HepG2 (cell line): Measurements from ENCODE around the gene BCL2L1. TPM values are rescaled to one million over a fixed set of nuclear protein-coding genes. Genes with fewer than 3 reads are reported as not detected.
A peak's percentile ranks its signal among the peaks of the same experiment; 100 is the strongest.

ENCODE experiments used
- FOXA3 ChIP-seq: IDR thresholded peaks from 2 replicates; pipeline ENCODE4 v1.6.1; 2016; ENCODE audit warnings: missing genetic modification reagents, missing compliant biosample characterization
- GFI1 ChIP-seq: sonication (generic); formaldehyde crosslinking; IDR thresholded peaks from 2 replicates; pipeline ENCODE4 v1.5.0; 2020; ENCODE audit warnings: missing genetic modification reagents, mild to moderate bottlenecking, borderline replicate concordance
- HMGXB3 ChIP-seq: sonication (generic); formaldehyde crosslinking; IDR thresholded peaks from 2 replicates; pipeline ENCODE4 v1.4.0; 2020; ENCODE audit warnings: missing genetic modification reagents, borderline replicate concordance
- NFIB ChIP-seq: sonication (generic); formaldehyde crosslinking; IDR thresholded peaks from 2 replicates; pipeline ENCODE4 v1.9.0; 2021; ENCODE audit warnings: missing genetic modification reagents, mild to moderate bottlenecking, borderline replicate concordance
- NRL ChIP-seq: sonication (generic); formaldehyde crosslinking; IDR thresholded peaks from 2 replicates; pipeline ENCODE4 v1.5.0; 2020; ENCODE audit warnings: missing genetic modification reagents, mild to moderate bottlenecking, moderate library complexity, borderline replicate concordance
- RELA ChIP-seq: sonication (generic); formaldehyde crosslinking; IDR thresholded peaks from 2 replicates; pipeline ENCODE4 v1.4.0; 2020; ENCODE audit warnings: missing genetic modification reagents
- RFX1 ChIP-seq: fragments of 450-650 bp; IDR thresholded peaks from 2 replicates; pipeline ENCODE4 v1.6.1; 2017
- RORA ChIP-seq: sonication (generic); formaldehyde crosslinking; IDR thresholded peaks from 2 replicates; pipeline ENCODE4 v1.5.0; 2020; ENCODE audit warnings: mild to moderate bottlenecking, missing genetic modification reagents, moderate library complexity
- ZBTB43 ChIP-seq: sonication (generic); formaldehyde crosslinking; conservative IDR thresholded peaks from 2 replicates; pipeline ENCODE4 v1.4.0; 2020; ENCODE audit warnings: missing genetic modification reagents
- ZGPAT ChIP-seq: IDR thresholded peaks from 2 replicates; pipeline ENCODE4 v1.6.1; 2016; ENCODE audit warnings: mild to moderate bottlenecking
- ZMYM4 ChIP-seq: sonication (generic); formaldehyde crosslinking; IDR thresholded peaks from 2 replicates; pipeline ENCODE4 v1.8.1; 2023; ENCODE audit warnings: mild to moderate bottlenecking, missing genetic modification reagents
- ZNF235 ChIP-seq: sonication (generic); formaldehyde crosslinking; IDR thresholded peaks from 2 replicates; pipeline ENCODE4 v1.8.1; 2023; ENCODE audit warnings: mild to moderate bottlenecking, missing genetic modification reagents, borderline replicate concordance
- ZNF276 ChIP-seq: sonication (generic); formaldehyde crosslinking; IDR thresholded peaks from 2 replicates; pipeline ENCODE4 v1.4.0; 2020; ENCODE audit warnings: mild to moderate bottlenecking, low read depth, missing genetic modification reagents
- ZNF75D ChIP-seq: sonication (generic); formaldehyde crosslinking; IDR thresholded peaks from 2 replicates; pipeline ENCODE4 v1.8.1; 2023; ENCODE audit warnings: missing genetic modification reagents, mild to moderate bottlenecking, borderline replicate concordance
- ZNF773 ChIP-seq: sonication (generic); formaldehyde crosslinking; IDR thresholded peaks from 2 replicates; pipeline ENCODE4 v1.4.0; 2020; ENCODE audit warnings: missing genetic modification reagents, borderline replicate concordance
- ZNF781 ChIP-seq: sonication (generic); formaldehyde crosslinking; IDR thresholded peaks from 2 replicates; pipeline ENCODE4 v1.5.1; 2020; ENCODE audit warnings: borderline replicate concordance, mild to moderate bottlenecking, missing genetic modification reagents; ENCODE audit errors: not compliant biosample characterization
- ZUFSP ChIP-seq: sonication (generic); formaldehyde crosslinking; IDR thresholded peaks from 2 replicates; pipeline ENCODE4 v1.9.0; 2021; ENCODE audit warnings: missing genetic modification reagents, mild to moderate bottlenecking, borderline replicate concordance
- polyA plus RNA-seq, 8 experiments: library from polyadenylated mRNA; depleted of rRNA in 3 of 8; stranded (reverse) in 7 of 8; unstranded in 1 of 8; fragments of >200 nt; fragmentation: Illumina TruSeq in 4 of 8; extraction: Trizol in 4 of 8; gene quantifications; 2 replicates each; pipeline versions ENCODE4 v1.2.1 to v1.2.3, GENCODE V29; 2011 to 2016; ENCODE audit warnings: low read depth in 4 of 8, missing spikeins in 1 of 8, mixed read lengths in 1 of 8; ENCODE audit not compliant: insufficient read depth in 1 of 8
- total RNA-seq, 5 experiments: library from RNA; depleted of rRNA; stranded (reverse); fragments of >200 nt; fragmentation: Illumina TruSeq; extraction: Trizol; gene quantifications; 2 replicates each; pipeline ENCODE4 v1.2.3, GENCODE V29; 2016; ENCODE audit warnings: low read depth in 1 of 5

Gene BCL2L1
- total and polyA plus RNA-seq, 2 of the 13 experiments (the other 11 are each of a cell fraction or from before 2014, with no cell fraction given), result 164 to 258 TPM

GRCh38 chr20:31723319-31724078, 831 bp upstream of the BCL2L1 start (continued):
- TF ChIP-seq FOXA3, result peak; percentile 70
- peak; percentile 29 for TF ChIP-seq RELA (CRISPR knock-in tag)
- TF ChIP-seq NFIB, result no peak
- TF ChIP-seq ZNF235 (CRISPR knock-in tag), result peak; percentile 94
- no peak; the same call in 1 of the 2 replicates for TF ChIP-seq ZBTB43 (CRISPR knock-in tag)
- TF ChIP-seq ZNF781, result peak; percentile 17
- peak; percentile 81; the same call in 1 of the 2 replicates for TF ChIP-seq GFI1 (CRISPR knock-in tag)
- no peak for TF ChIP-seq ZNF75D (CRISPR knock-in tag)
- TF ChIP-seq RORA, result no peak
- no peak; the same call in 1 of the 2 replicates for TF ChIP-seq NRL
- TF ChIP-seq RFX1, result peak; percentile 97
- TF ChIP-seq ZMYM4, result peak; percentile 89
- TF ChIP-seq HMGXB3 (CRISPR knock-in tag), result peak; percentile 90
- peak; percentile 92; the same call in 1 of the 2 replicates for TF ChIP-seq ZNF276 (CRISPR knock-in tag)
- TF ChIP-seq ZNF773, result peak; percentile 89
- TF ChIP-seq ZGPAT (CRISPR knock-in tag), result peak; percentile 97
- TF ChIP-seq ZUFSP (CRISPR knock-in tag), result no peak
